ENCODE measurements around the gene CHST8. TPM values are rescaled to one million over a fixed set of nuclear protein-coding genes. Genes with fewer than 3 reads are reported as not detected.
A peak's percentile ranks its signal among the peaks of the same experiment; 100 is the strongest.

CHST8 gene
- total and polyA plus RNA-seq, 12 donors, result 0.13 to 0.50 (median 0.22) TPM; not detected in 3

DNA sequence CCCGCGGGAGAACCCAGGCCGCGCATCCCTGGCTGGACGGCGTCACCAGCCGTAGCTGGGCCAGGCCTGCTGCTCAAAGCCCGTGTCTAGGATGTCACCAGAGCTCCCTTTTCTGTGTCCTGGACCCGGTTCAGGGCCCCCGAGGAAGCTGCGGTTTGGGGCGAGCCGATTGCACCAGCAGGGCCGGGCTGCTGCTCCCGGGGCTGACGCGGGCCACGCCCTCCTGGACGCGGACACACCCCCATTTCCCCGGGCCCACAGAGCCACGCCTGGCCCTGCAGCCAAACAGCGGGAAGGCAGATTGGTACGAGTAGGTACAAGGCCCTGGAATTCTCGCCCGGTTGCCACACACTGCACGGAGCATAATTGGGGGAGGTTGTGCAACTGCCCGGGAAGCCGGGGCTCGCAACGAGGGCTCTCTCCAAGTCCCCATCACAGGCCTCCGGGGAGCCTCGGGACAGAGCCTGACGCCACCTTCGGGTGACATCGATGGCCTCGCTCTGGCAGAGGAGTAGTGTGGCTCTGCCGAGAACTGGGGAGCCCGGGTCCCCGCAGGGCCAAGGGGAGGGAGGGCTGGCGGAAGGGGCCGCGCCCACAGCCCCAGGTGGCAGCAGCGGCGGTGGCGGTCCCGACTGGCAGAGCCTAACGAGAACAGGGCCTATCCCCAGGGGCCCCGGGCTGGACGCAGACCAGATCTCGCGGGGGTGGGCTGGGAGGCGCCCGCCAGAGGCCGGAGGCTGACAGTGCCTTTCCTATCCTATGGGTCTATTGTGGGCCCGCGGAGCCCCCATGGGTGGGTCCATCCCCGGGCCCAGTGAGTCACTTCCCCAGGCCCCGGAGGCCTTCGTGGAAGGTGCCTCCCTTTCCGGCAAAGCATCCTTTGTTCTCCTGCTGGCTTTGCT is 198.4 kb downstream of the CHST8 start:
- Histone ChIP-seq H3K27ac (peak overlapping the region; percentile 71 to 94 (median 86)), H3K27me3 (peaks cover 0 to 7% (median 0%) of the 10 kb centered on the region in 7 donors), H3K36me3 (no peaks in the 10 kb centered on the region), H3K4me1 (peaks cover 5 to 62% (median 28%) of the 10 kb centered on the region in 9 donors), H3K4me3 (peak overlapping the region; percentile 11 to 72 (median 50)), H3K9me3 (peaks cover 0 to 5% (median 0%) of the 10 kb centered on the region in 11 donors)
- 3 to 4% methylated on average over 61 of the region's 61 CpGs for WGBS, 2 donors
- TF ChIP-seq, protein P1, sequence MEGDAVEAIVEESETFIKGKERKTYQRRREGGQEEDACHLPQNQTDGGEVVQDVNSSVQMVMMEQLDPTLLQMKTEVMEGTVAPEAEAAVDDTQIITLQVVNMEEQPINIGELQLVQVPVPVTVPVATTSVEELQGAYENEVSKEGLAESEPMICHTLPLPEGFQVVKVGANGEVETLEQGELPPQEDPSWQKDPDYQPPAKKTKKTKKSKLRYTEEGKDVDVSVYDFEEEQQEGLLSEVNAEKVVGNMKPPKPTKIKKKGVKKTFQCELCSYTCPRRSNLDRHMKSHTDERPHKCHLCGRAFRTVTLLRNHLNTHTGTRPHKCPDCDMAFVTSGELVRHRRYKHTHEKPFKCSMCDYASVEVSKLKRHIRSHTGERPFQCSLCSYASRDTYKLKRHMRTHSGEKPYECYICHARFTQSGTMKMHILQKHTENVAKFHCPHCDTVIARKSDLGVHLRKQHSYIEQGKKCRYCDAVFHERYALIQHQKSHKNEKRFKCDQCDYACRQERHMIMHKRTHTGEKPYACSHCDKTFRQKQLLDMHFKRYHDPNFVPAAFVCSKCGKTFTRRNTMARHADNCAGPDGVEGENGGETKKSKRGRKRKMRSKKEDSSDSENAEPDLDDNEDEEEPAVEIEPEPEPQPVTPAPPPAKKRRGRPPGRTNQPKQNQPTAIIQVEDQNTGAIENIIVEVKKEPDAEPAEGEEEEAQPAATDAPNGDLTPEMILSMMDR (IDR thresholded peaks at IDR 0.05), result peak in 3 of 9 donors; percentile 8 to 32 (median 17)
- peak; percentile 84 to 86 for DNase-seq
- peak; percentile 87 to 96 (median 90) for ATAC-seq
- intact Hi-C loops (cut with DNase I), result loop anchor here in 6 of 10 donors (1.0 to 10.0 kb wide), 6 partner anchors 21 to 725 kb away; partner anchors contain the start of gene KCTD15 (in 1 of the 6)

DNA sequence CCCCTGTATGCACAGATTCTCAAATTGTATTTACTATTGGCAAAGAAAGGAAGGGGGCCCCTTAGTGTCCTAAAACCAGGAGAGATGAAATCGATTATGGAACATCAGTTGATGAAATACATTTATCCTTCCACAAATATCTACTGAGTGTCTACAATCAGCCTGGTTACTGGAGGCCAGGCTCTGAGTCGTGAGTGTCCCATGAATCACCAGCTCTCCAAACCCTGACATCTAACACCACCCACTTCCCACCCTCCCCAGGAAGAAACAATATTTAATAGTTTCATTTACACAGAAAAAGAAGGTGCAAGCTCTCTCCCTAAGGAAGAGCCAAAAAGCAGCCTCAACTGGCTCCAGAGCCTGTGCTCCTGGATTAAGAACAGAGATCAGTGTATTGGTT is 200.1 kb downstream of the CHST8 start:
- intact Hi-C loops (cut with DNase I), result loop anchor here in 6 of 10 donors (1.0 to 10.0 kb wide), 6 partner anchors 27 to 723 kb away; no protein-coding TSS in a partner anchor
- no peak for ATAC-seq
- Histone ChIP-seq H3K4me3 (no peak overlapping the region), H3K36me3 (no peaks in the 10 kb centered on the region), H3K27me3 (peaks cover 0 to 7% (median 0%) of the 10 kb centered on the region in 7 donors), H3K27ac (peak overlapping the region in 7 of 10 donors; percentile 3 to 94 (median 88)), H3K9me3 (peaks cover 0 to 5% (median 0%) of the 10 kb centered on the region in 11 donors), H3K4me1 (peaks cover 5 to 45% (median 28%) of the 10 kb centered on the region in 9 donors)
- whole genome bisulfite sequencing, 2 donors, result 69 to 71% methylated on average over 2 of the region's 2 CpGs
- DNase-seq, result no peak
- TF ChIP-seq, protein P1 (IDR thresholded peaks at IDR 0.05), result no peak

Other genes starting within 250 kb of the CHST8 start
- 10 to 100 TPM; 10.4 to 19.4 (median 13.4) TPM for gene CEBPG, start 248.2 kb upstream of the CHST8 start, total RNA-seq
- gene CEBPG, start 248.2 kb upstream of the CHST8 start, polyA plus RNA-seq, result 10 to 100 TPM; 15.0 to 22.2 TPM
- gene PEPD, start 100.2 kb upstream of the CHST8 start, total RNA-seq, result 10 to 100 TPM; 20.4 to 35.6 (median 26.8) TPM
- 10 to 100 TPM; 21.6 to 47.7 TPM for gene PEPD, start 100.2 kb upstream of the CHST8 start, polyA plus RNA-seq
- gene KCTD15, start 174.9 kb downstream of the CHST8 start, total RNA-seq, result 10 to 100 TPM in 1 of 10 donors, 1 to 10 TPM in 9; 3.5 to 18.6 (median 7.2) TPM
- gene KCTD15, start 174.9 kb downstream of the CHST8 start, polyA plus RNA-seq, result 10 to 100 TPM; 16.0 to 22.5 TPM

Measured in heart right ventricle (tissue), 16 donors.